ENCODE data around the gene ZNF277. TPM values are rescaled to one million over a fixed set of nuclear protein-coding genes. Genes with fewer than 3 reads are reported as not detected.

ZNF277 gene
- total RNA-seq, 1 donor from 2014 or later = 16.2 TPM

DNA sequence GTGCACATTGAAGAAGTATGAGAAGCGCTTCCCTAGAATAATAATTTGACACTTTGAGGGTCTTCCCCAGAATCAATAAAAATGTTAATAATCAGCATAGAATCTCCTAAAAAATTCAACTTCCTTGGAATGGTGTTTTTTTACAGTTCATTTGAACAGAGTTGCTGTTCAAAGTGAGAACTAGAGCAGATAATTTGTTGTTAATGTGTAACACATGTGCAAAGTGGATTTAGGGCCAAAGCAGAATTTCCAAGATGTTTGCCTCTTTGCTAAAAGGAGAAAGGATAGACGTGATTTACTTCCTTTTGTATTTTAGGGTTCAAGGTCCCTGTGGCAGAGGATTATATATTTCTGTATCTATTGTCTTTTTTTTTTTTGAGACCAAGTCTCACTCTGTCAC, 73.8 kb downstream of the ZNF277 start:
- Mint-ChIP-seq H3K9me3 (ENCODE audit: low read depth) (peaks cover 8% of the 10 kb centered on the region), H3K27me3 (ENCODE audit: low read depth) (no peaks in the 10 kb centered on the region), H3K4me3 (ENCODE audit: unreplicated experiment) (no peak overlapping the region), H3K27ac (ENCODE audit: unreplicated experiment) (no peak overlapping the region), H3K4me1 (ENCODE audit: low read depth) (peaks cover 3% of the 10 kb centered on the region), H3K36me3 (ENCODE audit: low read depth) (no peaks in the 10 kb centered on the region)
- TF ChIP-seq, protein P1, sequence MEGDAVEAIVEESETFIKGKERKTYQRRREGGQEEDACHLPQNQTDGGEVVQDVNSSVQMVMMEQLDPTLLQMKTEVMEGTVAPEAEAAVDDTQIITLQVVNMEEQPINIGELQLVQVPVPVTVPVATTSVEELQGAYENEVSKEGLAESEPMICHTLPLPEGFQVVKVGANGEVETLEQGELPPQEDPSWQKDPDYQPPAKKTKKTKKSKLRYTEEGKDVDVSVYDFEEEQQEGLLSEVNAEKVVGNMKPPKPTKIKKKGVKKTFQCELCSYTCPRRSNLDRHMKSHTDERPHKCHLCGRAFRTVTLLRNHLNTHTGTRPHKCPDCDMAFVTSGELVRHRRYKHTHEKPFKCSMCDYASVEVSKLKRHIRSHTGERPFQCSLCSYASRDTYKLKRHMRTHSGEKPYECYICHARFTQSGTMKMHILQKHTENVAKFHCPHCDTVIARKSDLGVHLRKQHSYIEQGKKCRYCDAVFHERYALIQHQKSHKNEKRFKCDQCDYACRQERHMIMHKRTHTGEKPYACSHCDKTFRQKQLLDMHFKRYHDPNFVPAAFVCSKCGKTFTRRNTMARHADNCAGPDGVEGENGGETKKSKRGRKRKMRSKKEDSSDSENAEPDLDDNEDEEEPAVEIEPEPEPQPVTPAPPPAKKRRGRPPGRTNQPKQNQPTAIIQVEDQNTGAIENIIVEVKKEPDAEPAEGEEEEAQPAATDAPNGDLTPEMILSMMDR (IDR thresholded peaks at IDR 0.05) = no peak
- DNase-seq (ENCODE audit: low spot score) = no peak

DNA sequence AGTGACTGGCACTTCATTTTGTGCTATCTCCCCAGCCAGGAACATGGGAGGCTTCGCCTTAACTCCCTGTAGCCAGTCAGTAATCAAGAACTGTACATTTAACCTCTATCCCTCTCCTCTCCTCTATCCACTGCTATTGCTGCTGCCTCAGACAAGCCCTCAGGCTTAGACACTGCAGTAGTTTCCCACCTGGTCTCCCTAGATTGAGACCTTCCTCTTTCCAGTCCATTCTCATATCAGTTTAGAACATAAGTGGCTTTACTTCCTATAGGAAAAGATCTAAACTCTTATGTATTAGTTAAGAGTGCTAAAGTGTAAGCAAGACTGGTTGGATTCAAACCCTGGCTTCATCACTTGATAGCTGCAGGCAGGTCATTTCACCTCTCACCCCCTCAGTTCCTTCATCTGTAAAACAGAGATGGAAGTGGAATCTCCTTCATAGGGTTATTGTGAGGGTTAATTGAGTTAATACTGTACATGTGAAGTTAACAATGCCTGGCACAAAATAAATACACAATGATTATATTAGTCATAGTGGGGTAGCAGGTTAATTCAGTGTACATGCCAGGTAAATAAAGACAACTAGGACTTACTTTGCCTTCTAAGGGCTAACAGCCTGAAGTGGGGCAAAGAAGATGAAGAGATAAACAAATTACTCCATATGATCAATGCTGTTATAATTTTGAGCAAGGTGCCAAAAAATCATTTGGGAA, 76.1 kb downstream of the ZNF277 start:
- H3K27ac Mint-ChIP-seq (ENCODE audit: unreplicated experiment) = no peak overlapping the region
- no peaks in the 10 kb centered on the region for H3K36me3 Mint-ChIP-seq (ENCODE audit: low read depth)
- H3K27me3 Mint-ChIP-seq (ENCODE audit: low read depth) = no peaks in the 10 kb centered on the region
- H3K4me1 Mint-ChIP-seq (ENCODE audit: low read depth) = peaks cover 12% of the 10 kb centered on the region
- TF ChIP-seq, protein P1 (IDR thresholded peaks at IDR 0.05) = no peak
- no peak for DNase-seq (ENCODE audit: low spot score)
- H3K9me3 Mint-ChIP-seq (ENCODE audit: low read depth) = peaks cover 8% of the 10 kb centered on the region
- H3K4me3 Mint-ChIP-seq (ENCODE audit: unreplicated experiment) = no peak overlapping the region

DNA sequence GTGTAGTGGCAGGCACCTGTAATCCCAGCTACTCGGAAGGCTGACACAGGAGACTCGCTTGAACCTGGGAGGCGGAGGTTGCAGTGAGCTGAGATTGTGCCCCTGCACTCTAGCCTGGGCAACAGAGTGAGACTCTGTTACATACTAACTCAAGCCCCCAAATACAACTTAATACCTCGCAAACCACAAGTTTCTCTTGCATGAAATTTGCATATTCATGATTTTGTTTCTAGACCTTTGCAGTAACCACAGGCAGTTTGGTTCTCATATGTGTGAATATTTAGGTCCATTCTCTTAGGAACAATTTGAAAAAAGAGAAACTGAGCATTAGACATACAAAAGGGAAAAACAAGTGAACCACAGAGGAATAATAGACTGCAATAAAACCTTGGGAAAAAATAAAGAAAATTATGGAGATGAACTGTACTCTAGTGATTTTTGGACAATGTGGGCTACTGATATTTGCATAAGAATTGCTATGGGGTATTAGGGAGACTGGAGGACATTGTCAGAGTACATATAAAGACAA, 77.0 kb downstream of the ZNF277 start:
- H3K27me3 Mint-ChIP-seq (ENCODE audit: low read depth) = no peaks in the 10 kb centered on the region
- no peaks in the 10 kb centered on the region for H3K36me3 Mint-ChIP-seq (ENCODE audit: low read depth)
- H3K9me3 Mint-ChIP-seq (ENCODE audit: low read depth) = peaks cover 8% of the 10 kb centered on the region
- TF ChIP-seq, protein P1 (IDR thresholded peaks at IDR 0.05) = no peak
- H3K4me1 Mint-ChIP-seq (ENCODE audit: low read depth) = peaks cover 12% of the 10 kb centered on the region
- H3K27ac Mint-ChIP-seq (ENCODE audit: unreplicated experiment) = no peak overlapping the region
- H3K4me3 Mint-ChIP-seq (ENCODE audit: unreplicated experiment) = no peak overlapping the region
- DNase-seq (ENCODE audit: low spot score) = no peak

DNA sequence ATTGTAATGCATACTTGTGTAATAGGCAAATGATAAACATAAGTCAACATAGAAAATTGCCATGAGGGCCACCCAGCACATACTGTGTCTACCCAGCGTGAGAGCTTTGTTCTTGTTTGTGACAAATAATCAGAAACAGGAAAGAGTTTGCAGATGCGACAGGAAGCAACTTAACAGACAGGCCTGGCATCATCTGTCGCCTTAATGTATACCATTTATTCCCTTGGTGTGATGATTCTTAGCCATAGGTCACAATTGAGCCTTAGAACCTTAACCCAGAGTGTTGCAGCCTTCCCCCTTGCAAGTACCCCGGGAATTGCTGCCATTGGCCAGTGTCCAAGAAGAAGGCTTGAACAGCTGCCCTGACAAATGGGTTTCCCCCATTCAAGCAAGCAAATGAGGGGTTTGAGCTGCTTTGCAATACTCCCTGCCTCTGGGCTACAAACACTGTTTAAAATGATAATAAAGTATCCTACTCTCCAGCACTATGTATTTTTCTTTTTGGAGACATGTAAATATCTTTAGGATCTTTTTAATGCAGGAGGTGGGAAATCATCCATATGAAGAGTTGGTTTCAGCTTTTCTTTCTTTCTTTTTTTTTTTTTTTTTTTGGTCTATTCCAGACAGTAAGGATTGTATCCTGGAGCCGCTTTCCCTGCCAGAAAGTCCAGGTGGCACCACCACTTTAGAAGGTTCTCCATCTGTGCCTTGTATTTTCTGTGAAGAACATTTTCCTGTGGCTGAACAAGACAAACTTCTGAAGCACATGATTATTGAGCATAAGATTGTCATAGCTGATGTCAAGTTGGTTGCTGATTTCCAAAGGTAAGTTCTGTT, 80.0 kb downstream of the ZNF277 start:
- Mint-ChIP-seq H3K9me3 (ENCODE audit: low read depth) (no peaks in the 10 kb centered on the region), H3K27me3 (ENCODE audit: low read depth) (no peaks in the 10 kb centered on the region), H3K27ac (ENCODE audit: unreplicated experiment) (no peak overlapping the region), H3K4me1 (ENCODE audit: low read depth) (peaks cover 32% of the 10 kb centered on the region), H3K4me3 (ENCODE audit: unreplicated experiment) (no peak overlapping the region), H3K36me3 (ENCODE audit: low read depth) (no peaks in the 10 kb centered on the region)
- no peak for DNase-seq (ENCODE audit: low spot score)
- TF ChIP-seq, protein P1 (IDR thresholded peaks at IDR 0.05) = no peak

DNA sequence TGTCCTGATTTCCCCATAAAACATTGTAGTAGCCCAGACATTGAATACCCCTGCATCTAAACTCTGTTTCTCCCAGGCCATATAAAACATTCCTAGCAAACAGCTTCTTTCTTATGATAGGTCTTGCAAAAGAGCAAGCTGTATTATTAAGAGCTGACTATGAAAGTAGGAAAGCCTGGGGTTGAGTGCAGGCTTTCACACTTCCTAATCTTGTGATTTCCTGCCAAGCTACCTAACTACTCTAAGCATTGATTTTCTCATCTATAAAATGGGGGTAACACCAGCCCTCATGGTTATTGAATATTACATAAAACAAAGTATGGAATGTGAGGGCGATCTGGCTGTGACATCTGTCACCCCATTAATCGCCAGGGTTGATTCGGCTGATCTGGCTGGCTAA, 81.8 kb downstream of the ZNF277 start:
- no peak overlapping the region for H3K27ac Mint-ChIP-seq (ENCODE audit: unreplicated experiment)
- no peaks in the 10 kb centered on the region for H3K9me3 Mint-ChIP-seq (ENCODE audit: low read depth)
- H3K4me3 Mint-ChIP-seq (ENCODE audit: unreplicated experiment) = no peak overlapping the region
- TF ChIP-seq, protein P1 (IDR thresholded peaks at IDR 0.05) = no peak
- DNase-seq (ENCODE audit: low spot score) = no peak
- H3K27me3 Mint-ChIP-seq (ENCODE audit: low read depth) = no peaks in the 10 kb centered on the region
- H3K36me3 Mint-ChIP-seq (ENCODE audit: low read depth) = no peaks in the 10 kb centered on the region
- peaks cover 32% of the 10 kb centered on the region for H3K4me1 Mint-ChIP-seq (ENCODE audit: low read depth)
